Activated CD8-positive, alpha-beta memory T cell treated with anti-CD3 and anti-CD28 coated beads, Interleukin-2, amount 10 ng/mL, durations not matched to agents 7 days and 5 days (primary cell): Measurements from ENCODE around the gene CTNNA1. TPM values are rescaled to one million over a fixed set of nuclear protein-coding genes. Genes with fewer than 3 reads are reported as not detected.

ENCODE experiments used
- total RNA-seq, 2 experiments: library from RNA; stranded (reverse); gene quantifications; one replicate each; pipeline ENCODE4 v1.2.3, GENCODE V29; 2021

CTNNA1 gene
- total RNA-seq, 2 experiments from 2014 or later: 62.0 to 89.8 TPM

Other genes with a start within 250 kb of the CTNNA1 start
- gene ETF1, start 210.2 kb upstream of the CTNNA1 start, total RNA-seq: 100 to 1,000 TPM in 1 of 2 experiments, 10 to 100 TPM in 1; 92.2 to 134 TPM
- 100 to 1,000 TPM; 208 to 309 TPM for gene HSPA9, start 178.0 kb upstream of the CTNNA1 start, total RNA-seq
- under 1 TPM in 1 of 2 experiments, not detected in 1; 0.02 TPM for gene LRRTM2, start 121.9 kb downstream of the CTNNA1 start, total RNA-seq